Suprapubic skin (tissue), 4 donors: ENCODE measurements around the gene UBFD1. TPM values are rescaled to one million over a fixed set of nuclear protein-coding genes. Genes with fewer than 3 reads are reported as not detected.

Experiments used
- DNase-seq, 2 donors: peaks; one replicate each; pipeline ENCODE4 v3.0.0-alpha.2; 2019; ENCODE audit warnings: low spot score in 2 of 2
- H3K27ac ChIP-seq: fragments of 200-600 bp; sonication (generic); one replicate; pipeline ENCODE4 v1.5.1; 2019
- H3K27me3 ChIP-seq: fragments of 200-600 bp; sonication (generic); one replicate; pipeline ENCODE4 v1.5.1; 2019
- H3K36me3 ChIP-seq: fragments of 200-600 bp; sonication (generic); one replicate; pipeline ENCODE4 v1.5.1; 2019
- H3K4me1 ChIP-seq: fragments of 200-600 bp; sonication (generic); one replicate; pipeline ENCODE4 v1.5.1; 2019
- H3K4me3 ChIP-seq: fragments of 200-600 bp; sonication (generic); one replicate; pipeline ENCODE4 v1.5.1; 2019; ENCODE audit warnings: mild to moderate bottlenecking
- H3K9me3 ChIP-seq: fragments of 200-600 bp; sonication (generic); one replicate; pipeline ENCODE4 v1.5.1; 2019
- EP300 ChIP-seq: sonication (generic); formaldehyde crosslinking; IDR thresholded peaks from one replicate; pipeline ENCODE4 v1.6.1; 2017; ENCODE audit warnings: antibody characterized with exemption
- POLR2A ChIP-seq, 2 donors: fragments of 450-650 bp; IDR thresholded peaks; one replicate each; pipeline ENCODE4 v1.6.1; 2017; ENCODE audit warnings: antibody characterized with exemption in 2 of 2, mild to moderate bottlenecking in 2 of 2, moderate library complexity in 2 of 2
- POLR2AphosphoS5 ChIP-seq, 3 donors: sonication (generic); formaldehyde crosslinking; IDR thresholded peaks; one replicate each; pipeline ENCODE4 v1.6.1; 2017; ENCODE audit warnings: antibody characterized with exemption in 3 of 3
- WGBS: methylation state at CpG from one replicate; pipeline ENCODE4 v1.1.5; 2018; 5-methylcytosine and 5-hydroxymethylcytosine counted together
- total RNA-seq, 4 donors: library from RNA; depleted of rRNA; stranded (reverse); fragments of >200 nt; gene quantifications; one replicate each; pipeline ENCODE4 v1.1.0, GENCODE V29; 2016
- TF ChIP-seq, protein P1 (sequence below), 2 donors: fragments of 200-600 bp in 1 of 2; fragments of 450-650 bp in 1 of 2; sonication (generic) in 1 of 2; IDR thresholded peaks; one replicate each; pipeline ENCODE4 v1.5.1; 2016 to 2019; ENCODE audit warnings: antibody characterized with exemption in 2 of 2, mild to moderate bottlenecking in 1 of 2, moderate library complexity in 1 of 2

Gene UBFD1
- total RNA-seq, 4 donors from 2014 or later, result 26.5 to 48.1 (median 39.4) TPM

DNA sequence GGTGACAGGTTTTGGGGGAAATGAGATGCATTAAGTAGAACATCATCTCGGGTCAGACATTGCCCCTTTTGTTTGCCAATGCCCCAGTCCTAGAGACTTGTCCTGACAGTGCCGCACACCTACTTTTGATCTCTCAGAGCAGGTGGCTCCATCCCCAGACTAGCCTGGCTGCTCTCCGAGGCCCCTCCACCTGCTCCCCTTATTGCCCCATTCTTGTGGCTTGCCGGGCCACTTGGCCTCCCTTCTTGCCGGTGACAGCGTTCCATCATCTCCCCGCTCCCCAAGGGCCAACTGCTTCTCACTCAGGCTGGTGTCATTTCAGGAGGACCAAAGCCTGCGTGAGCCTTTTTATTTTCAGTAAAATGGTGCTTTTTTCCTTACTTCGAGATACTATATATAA, 14.9 kb downstream of the UBFD1 start:
- Histone ChIP-seq H3K27ac (no peak overlapping the region), H3K27me3 (no peaks in the 10 kb centered on the region), H3K9me3 (no peaks in the 10 kb centered on the region), H3K36me3 (peaks cover 93% of the 10 kb centered on the region), H3K4me3 (no peak overlapping the region), H3K4me1 (no peaks in the 10 kb centered on the region)
- WGBS, result 96% methylated on average over 9 of the region's 9 CpGs
- no peak for DNase-seq
- TF ChIP-seq POLR2AphosphoS5 (IDR thresholded peaks at IDR 0.05) (no peak), POLR2A (IDR thresholded peaks at IDR 0.05) (no peak), EP300 (no peak)
- TF ChIP-seq, protein P1, sequence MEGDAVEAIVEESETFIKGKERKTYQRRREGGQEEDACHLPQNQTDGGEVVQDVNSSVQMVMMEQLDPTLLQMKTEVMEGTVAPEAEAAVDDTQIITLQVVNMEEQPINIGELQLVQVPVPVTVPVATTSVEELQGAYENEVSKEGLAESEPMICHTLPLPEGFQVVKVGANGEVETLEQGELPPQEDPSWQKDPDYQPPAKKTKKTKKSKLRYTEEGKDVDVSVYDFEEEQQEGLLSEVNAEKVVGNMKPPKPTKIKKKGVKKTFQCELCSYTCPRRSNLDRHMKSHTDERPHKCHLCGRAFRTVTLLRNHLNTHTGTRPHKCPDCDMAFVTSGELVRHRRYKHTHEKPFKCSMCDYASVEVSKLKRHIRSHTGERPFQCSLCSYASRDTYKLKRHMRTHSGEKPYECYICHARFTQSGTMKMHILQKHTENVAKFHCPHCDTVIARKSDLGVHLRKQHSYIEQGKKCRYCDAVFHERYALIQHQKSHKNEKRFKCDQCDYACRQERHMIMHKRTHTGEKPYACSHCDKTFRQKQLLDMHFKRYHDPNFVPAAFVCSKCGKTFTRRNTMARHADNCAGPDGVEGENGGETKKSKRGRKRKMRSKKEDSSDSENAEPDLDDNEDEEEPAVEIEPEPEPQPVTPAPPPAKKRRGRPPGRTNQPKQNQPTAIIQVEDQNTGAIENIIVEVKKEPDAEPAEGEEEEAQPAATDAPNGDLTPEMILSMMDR (IDR thresholded peaks at IDR 0.05), result no peak

DNA sequence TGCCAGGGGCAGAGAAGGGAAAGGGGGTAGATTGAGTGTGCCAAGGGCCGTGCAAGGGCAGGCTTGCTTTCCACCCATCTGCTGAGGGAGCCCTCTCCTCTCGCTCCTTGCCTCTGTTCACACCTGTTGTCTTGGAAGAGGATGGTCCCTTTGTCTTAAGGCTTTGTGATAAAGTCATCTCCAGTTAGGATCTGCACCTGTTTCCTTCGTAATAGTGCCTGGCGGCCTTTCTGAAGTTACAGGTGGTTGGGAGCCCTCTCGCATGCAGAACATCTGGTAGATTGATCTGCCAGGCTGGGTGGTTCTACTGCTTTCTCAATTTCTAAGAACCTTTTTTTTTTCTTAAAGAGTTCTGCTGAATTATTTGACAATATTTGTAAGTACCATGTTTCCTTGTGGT, 16.3 kb downstream of the UBFD1 start:
- H3K27ac ChIP-seq, result no peak overlapping the region
- no peak for DNase-seq
- WGBS, result 88% methylated on average over 5 of the region's 5 CpGs
- peaks cover 4% of the 10 kb centered on the region for H3K4me1 ChIP-seq
- peaks cover 85% of the 10 kb centered on the region for H3K36me3 ChIP-seq
- H3K27me3 ChIP-seq, result no peaks in the 10 kb centered on the region
- no peak overlapping the region for H3K4me3 ChIP-seq
- TF ChIP-seq POLR2AphosphoS5 (IDR thresholded peaks at IDR 0.05) (no peak), EP300 (no peak), POLR2A (IDR thresholded peaks at IDR 0.05) (no peak)
- TF ChIP-seq, protein P1 (IDR thresholded peaks at IDR 0.05), result no peak
- no peaks in the 10 kb centered on the region for H3K9me3 ChIP-seq

DNA sequence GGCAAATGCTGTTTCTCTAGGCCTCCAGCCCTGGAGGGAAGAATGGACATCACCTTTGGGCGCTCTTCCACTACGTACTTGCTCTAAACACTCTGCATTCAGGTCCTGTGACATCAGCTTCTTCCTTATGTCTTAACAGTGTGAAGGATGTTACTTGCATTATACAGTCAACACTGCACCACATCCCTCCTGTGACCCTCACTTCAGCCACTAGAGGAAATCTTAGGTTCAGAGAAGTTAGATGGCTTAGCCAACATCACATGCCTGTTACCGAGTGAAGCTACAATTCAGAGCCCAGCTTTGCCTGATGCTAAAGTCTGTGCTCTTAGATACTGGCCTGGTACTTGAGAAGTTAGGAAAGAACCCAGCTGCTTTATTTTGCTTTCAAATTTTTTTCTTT, 18.3 kb downstream of the UBFD1 start:
- DNase-seq, result no peak
- Histone ChIP-seq H3K27ac (no peak overlapping the region), H3K36me3 (peaks cover 79% of the 10 kb centered on the region), H3K4me3 (no peak overlapping the region), H3K4me1 (peaks cover 4% of the 10 kb centered on the region), H3K9me3 (no peaks in the 10 kb centered on the region), H3K27me3 (no peaks in the 10 kb centered on the region)
- WGBS, result 81% methylated on average over 3 of the region's 3 CpGs
- TF ChIP-seq EP300, result no peak
- no peak for TF ChIP-seq POLR2A (IDR thresholded peaks at IDR 0.05)

DNA sequence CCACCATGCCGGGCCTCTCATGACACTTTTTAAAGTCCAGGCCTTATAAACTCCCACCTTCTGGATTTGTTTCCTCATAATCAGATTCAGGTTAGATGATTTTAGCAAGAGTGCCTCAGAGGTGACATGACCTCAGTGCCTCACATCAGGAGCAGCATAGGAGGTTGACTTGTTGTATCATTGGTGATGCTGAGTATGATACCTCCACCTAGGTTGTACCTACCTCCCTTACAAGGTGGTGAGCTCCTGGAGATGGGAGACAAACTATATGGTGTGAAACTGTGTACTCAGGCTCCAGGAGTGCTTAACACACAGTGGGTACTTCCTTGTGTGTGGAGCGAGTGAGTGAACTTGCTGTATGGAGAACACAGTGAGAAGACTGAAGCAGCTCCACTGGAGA, 20.0 kb downstream of the UBFD1 start:
- Histone ChIP-seq H3K4me3 (no peak overlapping the region), H3K27ac (no peak overlapping the region), H3K4me1 (peaks cover 4% of the 10 kb centered on the region), H3K27me3 (no peaks in the 10 kb centered on the region), H3K9me3 (no peaks in the 10 kb centered on the region), H3K36me3 (peaks cover 80% of the 10 kb centered on the region)
- 87% methylated on average over 2 of the region's 2 CpGs for WGBS
- TF ChIP-seq EP300 (no peak), POLR2AphosphoS5 (IDR thresholded peaks at IDR 0.05) (no peak), POLR2A (IDR thresholded peaks at IDR 0.05) (no peak)
- TF ChIP-seq, protein P1 (IDR thresholded peaks at IDR 0.05), result no peak
- DNase-seq, result no peak

DNA sequence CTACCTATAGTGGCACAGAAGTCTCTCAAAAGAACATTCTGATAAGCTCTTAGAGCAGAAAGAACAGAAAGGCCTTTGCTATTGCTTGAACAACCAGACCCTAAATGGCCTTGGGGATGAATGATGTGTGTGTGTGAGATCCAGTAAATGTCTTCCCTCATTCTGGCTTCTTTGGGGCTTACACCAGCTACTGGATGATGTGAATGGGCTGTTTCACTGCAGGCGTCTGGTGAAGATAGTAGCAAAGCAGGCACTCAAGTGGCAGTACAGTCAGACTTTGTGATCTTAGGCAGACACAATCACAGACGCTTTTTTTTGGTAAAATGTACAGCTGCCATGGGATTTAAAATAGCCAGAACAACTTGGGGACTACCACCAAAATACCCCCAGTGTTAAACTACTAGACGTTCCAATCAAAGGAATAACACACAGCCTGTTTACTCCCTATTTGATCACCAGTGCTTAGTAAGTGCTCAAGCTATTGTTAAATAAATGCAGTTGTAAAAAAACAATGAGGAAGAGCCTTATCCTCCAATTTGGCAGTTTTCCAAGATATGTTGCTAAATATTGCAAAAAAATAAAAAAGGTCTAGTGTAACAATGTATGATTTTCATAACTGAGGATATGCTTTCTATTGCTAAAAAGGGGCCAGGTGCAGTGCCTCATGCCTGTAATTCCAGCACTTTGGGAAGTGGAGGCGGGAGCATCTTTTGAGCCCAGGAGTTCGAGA, 20.7 kb downstream of the UBFD1 start:
- H3K4me1 ChIP-seq, result peaks cover 4% of the 10 kb centered on the region
- peaks cover 80% of the 10 kb centered on the region for H3K36me3 ChIP-seq
- no peaks in the 10 kb centered on the region for H3K27me3 ChIP-seq
- no peak overlapping the region for H3K27ac ChIP-seq
- DNase-seq, result no peak
- H3K4me3 ChIP-seq, result no peak overlapping the region
- no peaks in the 10 kb centered on the region for H3K9me3 ChIP-seq
- 75% methylated on average over 5 of the region's 5 CpGs for WGBS
- TF ChIP-seq EP300 (no peak), POLR2AphosphoS5 (IDR thresholded peaks at IDR 0.05) (no peak)
- TF ChIP-seq, protein P1 (IDR thresholded peaks at IDR 0.05), result no peak
